Measurements from ENCODE around the gene FAU. TPM values are rescaled to one million over a fixed set of nuclear protein-coding genes. Genes with fewer than 3 reads are reported as not detected.
A peak's percentile ranks its signal among the peaks of the same experiment; 100 is the strongest.

The FAU gene
- total and polyA plus RNA-seq, 2 of the 13 experiments (the other 11 are each of a cell fraction or from before 2014, with no cell fraction given), result 374 to 869 TPM

- TF ChIP-seq ZNF687 (CRISPR knock-in tag; IDR thresholded peaks at IDR 0.05) (peak; percentile 44), XRCC5 (optimal IDR thresholded peaks at IDR 0.05; ENCODE audit: low read length) (peak; percentile 62), MEIS2 (CRISPR knock-in tag; IDR thresholded peaks at IDR 0.05) (no peak), SRSF4 (IDR thresholded peaks at IDR 0.05; ENCODE audit: low read depth, low read length, poor library complexity, severe bottlenecking) (no peak)
- TF ChIP-seq, protein P1, sequence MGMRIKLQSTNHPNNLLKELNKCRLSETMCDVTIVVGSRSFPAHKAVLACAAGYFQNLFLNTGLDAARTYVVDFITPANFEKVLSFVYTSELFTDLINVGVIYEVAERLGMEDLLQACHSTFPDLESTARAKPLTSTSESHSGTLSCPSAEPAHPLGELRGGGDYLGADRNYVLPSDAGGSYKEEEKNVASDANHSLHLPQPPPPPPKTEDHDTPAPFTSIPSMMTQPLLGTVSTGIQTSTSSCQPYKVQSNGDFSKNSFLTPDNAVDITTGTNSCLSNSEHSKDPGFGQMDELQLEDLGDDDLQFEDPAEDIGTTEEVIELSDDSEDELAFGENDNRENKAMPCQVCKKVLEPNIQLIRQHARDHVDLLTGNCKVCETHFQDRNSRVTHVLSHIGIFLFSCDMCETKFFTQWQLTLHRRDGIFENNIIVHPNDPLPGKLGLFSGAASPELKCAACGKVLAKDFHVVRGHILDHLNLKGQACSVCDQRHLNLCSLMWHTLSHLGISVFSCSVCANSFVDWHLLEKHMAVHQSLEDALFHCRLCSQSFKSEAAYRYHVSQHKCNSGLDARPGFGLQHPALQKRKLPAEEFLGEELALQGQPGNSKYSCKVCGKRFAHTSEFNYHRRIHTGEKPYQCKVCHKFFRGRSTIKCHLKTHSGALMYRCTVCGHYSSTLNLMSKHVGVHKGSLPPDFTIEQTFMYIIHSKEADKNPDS (CRISPR knock-in tag; IDR thresholded peaks at IDR 0.05), result no peak
Observed at GRCh38 chr11:65078151-65078550, 43.8 kb downstream of the FAU start (continued).

DNA sequence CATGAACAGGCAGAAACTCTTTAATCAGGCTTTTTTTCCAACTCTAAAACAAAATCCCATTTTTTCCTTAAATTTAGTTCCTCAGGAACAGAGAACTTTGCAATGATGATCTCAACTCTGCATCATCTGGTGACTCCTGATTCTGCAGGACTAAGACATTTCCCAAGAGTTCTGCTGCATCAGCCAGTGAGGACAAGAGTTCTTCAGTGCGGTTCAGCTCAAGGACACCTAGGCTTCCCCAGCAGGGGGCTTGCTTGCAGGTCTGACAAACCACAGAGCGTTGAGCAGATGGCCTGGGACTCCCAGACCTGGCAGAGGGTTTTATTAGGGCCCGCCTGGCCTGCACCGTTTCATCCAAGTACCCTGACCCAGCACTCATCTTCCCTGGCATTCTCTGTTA is 44.5 kb downstream of the FAU start:
- intact Hi-C loops (cut with micrococcal nuclease; ENCODE audit: unreplicated experiment), result loop anchor here (5.0 kb wide), 1 partner anchor 50 kb away; the partner anchor contains the start of gene SNX15
- FAIRE-seq (no peak), DNase-seq (ENCODE audit: low spot score) (no peak), ATAC-seq (peak; percentile 26; the same call in 2 of the 3 replicates)
- Histone ChIP-seq H2AFZ (ENCODE audit: low read length) (no peak overlapping the region), H3K27me3 (ENCODE audit: control insufficient read depth in 1 of 2, insufficient read depth in 2 of 2, low read length in 2 of 2) (no peaks in the 10 kb centered on the region), H3K4me1 (ENCODE audit: insufficient read depth, low read length) (peaks cover 32% of the 10 kb centered on the region), H3K36me3 (replicated peaks in 1 of 2; ENCODE audit: control insufficient read depth in 1 of 2, insufficient read depth in 2 of 2, low read length in 2 of 2) (peaks cover 11 to 27% of the 10 kb centered on the region in 2 experiments), H3K4me2 (ENCODE audit: low read depth, low read length) (no peak overlapping the region), H3K4me3 (replicated peaks in 1 of 3; ENCODE audit: insufficient read depth in 1 of 3, low read depth in 2 of 3, low read length in 3 of 3) (no peak overlapping the region), H3K9me3 (ENCODE audit: low read length) (no peaks in the 10 kb centered on the region), H3K27ac (ENCODE audit: extremely low read length, insufficient read depth, low read length) (no peak overlapping the region), H3K9ac (ENCODE audit: insufficient read depth, low read depth, low read length) (no peak overlapping the region), H3K79me2 (ENCODE audit: insufficient read depth, low read length) (peaks cover 15% of the 10 kb centered on the region), H4K20me1 (ENCODE audit: insufficient read depth, low read length) (no peaks in the 10 kb centered on the region)
- in situ Hi-C loops (cut with HindIII; ENCODE audit: extremely low pct_ligation_motif_present, low pct_unique_long_range_greater_than_20kb), result no loop called here
- no TSS peak for BruUV-seq (replicated peaks)
- ChIA-PET POLR2A (no interaction called here), CTCF (ENCODE audit: low intra/inter-chr PET ratio, low total read pairs) (interaction anchor here (0.9 to 2.3 kb wide), 2 partner anchors 49 to 63 kb away, joined by 5 to 17 read pairs; partner anchors contain the start of genes ARL2 and SNX15)
- TF ChIP-seq POLR2A (IDR thresholded peaks at IDR 0.05; ENCODE audit: insufficient read depth in 1 of 2, low read depth in 2 of 2, low read length in 2 of 2), result 0 out of 4 replicates have a peak, but pooled peaks of 1 of the 2 experiments have one; percentile 6
- TF ChIP-seq, protein P2, sequence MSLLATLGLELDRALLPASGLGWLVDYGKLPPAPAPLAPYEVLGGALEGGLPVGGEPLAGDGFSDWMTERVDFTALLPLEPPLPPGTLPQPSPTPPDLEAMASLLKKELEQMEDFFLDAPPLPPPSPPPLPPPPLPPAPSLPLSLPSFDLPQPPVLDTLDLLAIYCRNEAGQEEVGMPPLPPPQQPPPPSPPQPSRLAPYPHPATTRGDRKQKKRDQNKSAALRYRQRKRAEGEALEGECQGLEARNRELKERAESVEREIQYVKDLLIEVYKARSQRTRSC (CRISPR knock-in tag; IDR thresholded peaks at IDR 0.05; ENCODE audit: low read depth), result no peak
- 100% methylated on average over 2 of the region's 4 CpGs for WGBS (ENCODE audit: low lambda C conversion rate)

Data from HepG2 (cell line).